Bronchial epithelial cell (primary cell): ENCODE data around the gene GRIK4. TPM values are rescaled to one million over a fixed set of nuclear protein-coding genes. Genes with fewer than 3 reads are reported as not detected.
A peak's percentile ranks its signal among the peaks of the same experiment; 100 is the strongest.

Experiments
- DNase-seq: peaks from one replicate; pipeline ENCODE4 v3.0.0-alpha.2; 2010; ENCODE audit warnings: low read depth
- FAIRE-seq: peaks from 2 replicates; lab custom pipeline; 2011; peaks lifted over from hg19 to GRCh38; lab: Jason Lieb, UNC
- H3K27me3 ChIP-seq: 2 replicates; pipeline ENCODE4 v1.5.1; 2011; ENCODE audit warnings: low read length; ENCODE audit not compliant: control insufficient read depth, insufficient read depth
- H3K36me3 ChIP-seq: 2 replicates; pipeline ENCODE4 v1.5.1; 2011; ENCODE audit warnings: low read length; ENCODE audit not compliant: control insufficient read depth, insufficient read depth
- H3K4me3 ChIP-seq: 2 replicates; pipeline ENCODE4 v1.5.1; 2011; ENCODE audit warnings: mild to moderate bottlenecking, low read depth, low read length, control low read depth
- CTCF ChIP-seq: IDR thresholded peaks from 2 replicates; pipeline ENCODE4 v1.5.1; 2011; ENCODE audit warnings: mild to moderate bottlenecking, moderate library complexity, low read length, control low read depth, inconsistent platforms; ENCODE audit not compliant: insufficient read depth, severe bottlenecking
- total RNA-seq: library from RNA; depleted of rRNA; stranded (reverse); fragments of >200 nt; gene quantifications from 2 replicates; pipeline ENCODE4 v1.2.1, GENCODE V29; 2014

The GRIK4 gene
- total RNA-seq, 1 donor from 2014 or later = not detected

- DNase-seq (peak; percentile 48), FAIRE-seq (peak; percentile 79)
- peak; percentile 93 for TF ChIP-seq CTCF
- no peak overlapping the region for H3K4me3 ChIP-seq
- H3K27me3 ChIP-seq = no peaks in the 10 kb centered on the region
- no peaks in the 10 kb centered on the region for H3K36me3 ChIP-seq
Observed at GRCh38 chr11:120801801-120802689, 290.5 kb downstream of the GRIK4 start.

GRCh38 chr11:120805960-120806555 is 294.5 kb downstream of the GRIK4 start:
- H3K4me3 ChIP-seq = no peak overlapping the region
- no peaks in the 10 kb centered on the region for H3K27me3 ChIP-seq
- no peaks in the 10 kb centered on the region for H3K36me3 ChIP-seq
- no peak for FAIRE-seq
- TF ChIP-seq CTCF = no peak
- DNase-seq = no peak

GRCh38 chr11:120807414-120808150 is 296.0 kb downstream of the GRIK4 start:
- peak; percentile 78 for DNase-seq

GRCh38 chr11:120808616-120809050 is 297.1 kb downstream of the GRIK4 start:
- no peak for DNase-seq
- Histone ChIP-seq H3K27me3 (no peaks in the 10 kb centered on the region), H3K36me3 (no peaks in the 10 kb centered on the region), H3K4me3 (no peak overlapping the region)
- TF ChIP-seq CTCF = no peak
- FAIRE-seq = peak; percentile 23

More at GRCh38 chr11:120807414-120808150, 296.0 kb downstream of the GRIK4 start:
- Histone ChIP-seq H3K4me3 (no peak overlapping the region), H3K27me3 (no peaks in the 10 kb centered on the region), H3K36me3 (no peaks in the 10 kb centered on the region)
- no peak for TF ChIP-seq CTCF
- no peak for FAIRE-seq

- no peaks in the 10 kb centered on the region for H3K27me3 ChIP-seq
- no peak for FAIRE-seq
- no peak overlapping the region for H3K4me3 ChIP-seq
- no peak for DNase-seq
- no peaks in the 10 kb centered on the region for H3K36me3 ChIP-seq
- TF ChIP-seq CTCF = no peak
Observed at GRCh38 chr11:120810251-120810650, 298.7 kb downstream of the GRIK4 start.
